Thoracic aorta (tissue), 2 donors: ENCODE data around the gene TTC19. TPM values are rescaled to one million over a fixed set of nuclear protein-coding genes. Genes with fewer than 3 reads are reported as not detected.

ENCODE experiments used
- ATAC-seq: fragments of 150-250 bp; one replicate; pipeline ENCODE4 v1.8.0; 2017; ENCODE audit warnings: low read depth; ENCODE audit not compliant: insufficient number of reproducible peaks, low FRiP score
- DNase-seq: peaks from one replicate; pipeline ENCODE4 v3.0.0-alpha.2; 2020; ENCODE audit warnings: low spot score
- H3K27ac ChIP-seq, 2 donors: fragments of 200-600 bp; sonication (generic); 1 replicate in 1 of 2; 2 replicates in 1 of 2; pipeline ENCODE4 v1.5.1; 2016; ENCODE audit warnings: mild to moderate bottlenecking in 2 of 2, moderate library complexity in 2 of 2
- H3K27me3 ChIP-seq: fragments of 200-600 bp; sonication (generic); replicated peaks from 2 replicates; pipeline ENCODE4 v1.6.0; 2016; ENCODE audit warnings: mild to moderate bottlenecking; ENCODE audit not compliant: insufficient read depth
- H3K36me3 ChIP-seq: fragments of 200-600 bp; sonication (generic); one replicate; pipeline ENCODE4 v1.5.1; 2016
- H3K4me1 ChIP-seq, 2 donors: fragments of 200-600 bp; sonication (generic); 1 replicate in 1 of 2; 2 replicates in 1 of 2; pipeline versions ENCODE4 v1.5.1 to v1.6.0; 2016; ENCODE audit warnings: low read depth in 2 of 2, mild to moderate bottlenecking in 1 of 2; ENCODE audit not compliant: control insufficient read depth in 1 of 2
- H3K4me3 ChIP-seq: fragments of 200-600 bp; sonication (generic); 2 replicates; pipeline ENCODE4 v1.5.1; 2016; ENCODE audit warnings: mild to moderate bottlenecking
- H3K9me3 ChIP-seq: fragments of 200-600 bp; sonication (generic); 2 replicates; pipeline ENCODE4 v1.5.1; 2016
- CTCF ChIP-seq: fragments of 200-600 bp; sonication (generic); IDR thresholded peaks from one replicate; pipeline ENCODE4 v1.5.1; 2019; ENCODE audit warnings: antibody characterized with exemption
- total RNA-seq, 2 donors: library from RNA; depleted of rRNA; stranded (reverse); fragments of >200 nt; gene quantifications; one replicate each; pipeline versions ENCODE4 v1.1.0 to v1.2.3, GENCODE V29; 2016

The TTC19 gene
- total RNA-seq, 2 donors from 2014 or later: 57.6 to 64.4 TPM

- H3K27ac ChIP-seq: no peak overlapping the region
- TF ChIP-seq CTCF: no peak
- DNase-seq: no peak
- H3K36me3 ChIP-seq: no peaks in the 10 kb centered on the region
- no peak overlapping the region for H3K4me3 ChIP-seq
- ATAC-seq: no peak
- no peaks in the 10 kb centered on the region for H3K9me3 ChIP-seq
- no peaks in the 10 kb centered on the region for H3K27me3 ChIP-seq
- no peaks in the 10 kb centered on the region for H3K4me1 ChIP-seq
Measured at GRCh38 chr17:15969463-15969862, 30.2 kb upstream of the TTC19 start.

DNA sequence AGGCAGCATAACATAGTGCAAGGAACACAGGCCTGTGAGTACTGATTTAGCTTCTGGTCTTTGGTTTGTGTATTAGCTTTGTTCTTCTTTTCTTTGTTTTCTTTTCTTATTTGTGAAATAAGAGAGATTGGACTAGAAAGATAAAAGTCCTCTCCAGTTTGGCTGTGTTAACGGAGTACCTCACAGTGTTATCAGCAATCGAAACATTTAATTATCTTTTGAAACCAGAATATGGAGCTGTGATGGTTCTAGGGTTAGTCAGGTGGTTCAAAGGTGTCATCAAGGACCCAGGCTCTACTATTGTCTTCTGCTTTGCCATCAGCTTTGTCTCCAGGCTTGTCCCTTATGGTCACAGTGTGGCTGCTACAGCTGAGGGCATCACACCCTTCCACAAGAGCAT, 29.1 kb upstream of the TTC19 start:
- Histone ChIP-seq H3K27me3 (no peaks in the 10 kb centered on the region), H3K4me3 (no peak overlapping the region), H3K9me3 (no peaks in the 10 kb centered on the region), H3K4me1 (no peaks in the 10 kb centered on the region), H3K36me3 (no peaks in the 10 kb centered on the region), H3K27ac (no peak overlapping the region)
- DNase-seq (no peak), ATAC-seq (no peak)
- TF ChIP-seq CTCF: no peak

DNA sequence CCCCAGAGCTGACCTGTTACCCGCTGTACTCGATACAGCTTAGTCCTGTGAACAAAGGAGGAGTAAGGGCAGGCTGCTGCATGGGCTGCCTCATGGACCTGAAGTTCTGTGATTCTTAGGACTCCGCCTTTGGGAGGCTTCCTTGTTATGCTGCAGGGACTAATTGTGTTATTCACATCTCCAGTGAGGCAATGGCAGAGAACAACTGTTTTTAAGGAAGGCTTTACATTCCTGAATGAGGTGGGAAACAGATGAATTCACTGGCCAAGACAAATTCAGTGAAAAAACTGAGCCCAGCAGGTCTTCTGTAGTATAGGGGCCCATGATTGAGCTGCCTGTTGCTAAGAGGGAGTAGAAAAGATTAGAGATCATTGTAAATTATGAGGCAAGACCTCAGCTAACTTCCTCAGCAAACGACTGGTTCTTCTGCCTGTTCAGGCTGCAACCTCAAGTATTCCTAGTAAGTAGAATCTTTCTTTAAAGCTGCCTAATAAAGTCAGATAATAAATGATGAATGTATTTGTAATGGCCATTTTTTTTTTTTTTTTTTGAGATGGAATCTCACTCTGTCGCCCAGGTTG, 28.4 kb upstream of the TTC19 start:
- no peaks in the 10 kb centered on the region for H3K36me3 ChIP-seq
- no peak for ATAC-seq

GRCh38 chr17:15971882-15972281, 27.7 kb upstream of the TTC19 start:
- H3K9me3 ChIP-seq: no peaks in the 10 kb centered on the region
- ATAC-seq: no peak

More for the DNA sequence above, 28.4 kb upstream of the TTC19 start:
- no peak for TF ChIP-seq CTCF
- no peak overlapping the region for H3K27ac ChIP-seq
- H3K4me1 ChIP-seq: no peaks in the 10 kb centered on the region
- no peak overlapping the region for H3K4me3 ChIP-seq
- no peaks in the 10 kb centered on the region for H3K27me3 ChIP-seq
- H3K9me3 ChIP-seq: no peaks in the 10 kb centered on the region
- DNase-seq: no peak

GRCh38 chr17:15972497-15972951, 27.1 kb upstream of the TTC19 start:
- Histone ChIP-seq H3K27me3 (no peaks in the 10 kb centered on the region), H3K27ac (no peak overlapping the region), H3K9me3 (no peaks in the 10 kb centered on the region), H3K36me3 (no peaks in the 10 kb centered on the region), H3K4me3 (no peak overlapping the region), H3K4me1 (no peaks in the 10 kb centered on the region)
- TF ChIP-seq CTCF: no peak
- ATAC-seq (no peak), DNase-seq (no peak)

More at GRCh38 chr17:15971882-15972281, 27.7 kb upstream of the TTC19 start:
- Histone ChIP-seq H3K4me3 (no peak overlapping the region), H3K27ac (no peak overlapping the region), H3K4me1 (no peaks in the 10 kb centered on the region), H3K36me3 (no peaks in the 10 kb centered on the region), H3K27me3 (no peaks in the 10 kb centered on the region)
- DNase-seq: no peak
- TF ChIP-seq CTCF: no peak
